Sigmoid colon (tissue), 4 donors: Measurements from ENCODE around the gene CTXND2.

Experiments
- CTCF ChIP-seq, 4 experiments: fragments of 450-650 bp in 3 of 4; fragments of 200-600 bp in 1 of 4; IDR thresholded peaks; one replicate each; pipeline ENCODE4 v1.5.1; 2016 to 2019; ENCODE audit warnings: antibody characterized with exemption in 4 of 4, mild to moderate bottlenecking in 3 of 4, moderate library complexity in 2 of 4
- EP300 ChIP-seq, 4 donors: sonication (generic); formaldehyde crosslinking; IDR thresholded peaks; one replicate each; pipeline ENCODE4 v1.6.1; 2017; ENCODE audit warnings: antibody characterized with exemption in 4 of 4
- POLR2A ChIP-seq, 2 donors: fragments of 450-650 bp; IDR thresholded peaks; one replicate each; pipeline ENCODE4 v1.6.1; 2016; ENCODE audit warnings: antibody characterized with exemption in 2 of 2, mild to moderate bottlenecking in 2 of 2, moderate library complexity in 2 of 2
- POLR2AphosphoS5 ChIP-seq, 4 donors: sonication (generic); formaldehyde crosslinking; IDR thresholded peaks; one replicate each; pipeline ENCODE4 v1.6.1; 2017; ENCODE audit warnings: antibody characterized with exemption in 4 of 4

- TF ChIP-seq POLR2A (IDR thresholded peaks at IDR 0.05), result no peak
- no peak for TF ChIP-seq CTCF (IDR thresholded peaks at IDR 0.05)
- no peak for TF ChIP-seq EP300 (IDR thresholded peaks at IDR 0.05)
- no peak for TF ChIP-seq POLR2AphosphoS5 (IDR thresholded peaks at IDR 0.05)
These were observed 19.9 kb downstream of the CTXND2 start for GRCh38 chr1:150906813-150907212.
